Natural killer cell (primary cell): ENCODE data around the gene SPA17. TPM values are rescaled to one million over a fixed set of nuclear protein-coding genes. Genes with fewer than 3 reads are reported as not detected.
A peak's percentile ranks its signal among the peaks of the same experiment; 100 is the strongest.

ENCODE experiments used
- ATAC-seq, 3 donors: fragments of 150-1000 bp in 2 of 3; fragments of 200-7000 bp in 1 of 3; cut with Tn5 transposase; 1 replicate in 1 of 3; 2 replicates in 2 of 3; pipeline ENCODE4 v1.10.0; 2021; ENCODE audit warnings: mild to moderate bottlenecking in 2 of 3, moderate library complexity in 2 of 3
- DNase-seq, 2 donors: peaks; one replicate each; pipeline versions ENCODE4 v3.0.0 to v3.0.0-alpha.2; 2013 to 2021; ENCODE audit warnings: mixed read lengths in 1 of 2
- H3K27ac ChIP-seq: one replicate; pipeline ENCODE4 v1.5.1; 2013; ENCODE audit warnings: mild to moderate bottlenecking, low read length
- H3K27me3 ChIP-seq: one replicate; pipeline ENCODE4 v1.6.1; 2013; ENCODE audit warnings: low read length; ENCODE audit not compliant: control insufficient read depth, insufficient read depth
- H3K36me3 ChIP-seq: one replicate; pipeline ENCODE4 v1.6.1; 2013; ENCODE audit warnings: low read length; ENCODE audit not compliant: control insufficient read depth, insufficient read depth
- H3K4me1 ChIP-seq: one replicate; pipeline ENCODE4 v1.6.1; 2013; ENCODE audit warnings: low read length; ENCODE audit not compliant: control insufficient read depth, insufficient read depth
- H3K4me3 ChIP-seq: one replicate; pipeline ENCODE4 v1.5.1; 2013; ENCODE audit warnings: low read length
- H3K9me3 ChIP-seq: one replicate; pipeline ENCODE4 v1.6.1; 2013; ENCODE audit warnings: low read length; ENCODE audit not compliant: control insufficient read depth, insufficient read depth
- H3K27ac Mint-ChIP-seq, 2 donors: one replicate each; pipeline ENCODE4 v1.8.0; 2022; ENCODE audit warnings: mild to moderate bottlenecking in 2 of 2, mixed read lengths in 2 of 2, moderate library complexity in 1 of 2
- H3K27me3 Mint-ChIP-seq, 2 donors: one replicate each; pipeline ENCODE4 v1.8.0; 2022; ENCODE audit warnings: low read depth in 2 of 2, mixed read lengths in 2 of 2
- H3K36me3 Mint-ChIP-seq: one replicate; pipeline ENCODE4 v1.8.0; 2022; ENCODE audit warnings: mixed read lengths
- H3K4me1 Mint-ChIP-seq, 2 donors: one replicate each; pipeline ENCODE4 v1.8.0; 2022; ENCODE audit warnings: mixed read lengths in 2 of 2
- H3K4me3 Mint-ChIP-seq: one replicate; pipeline ENCODE4 v1.8.0; 2022; ENCODE audit warnings: mild to moderate bottlenecking, moderate library complexity, mixed read lengths
- H3K9me3 Mint-ChIP-seq, 2 donors: one replicate each; pipeline ENCODE4 v1.8.0; 2022; ENCODE audit warnings: mixed read lengths in 2 of 2
- WGBS: methylation state at CpG from one replicate; pipeline ENCODE4 v1.1.7; 2013; ENCODE audit warnings: missing lambda C conversion rate; ENCODE audit not compliant: insufficient coverage; 5-methylcytosine and 5-hydroxymethylcytosine counted together
- intact Hi-C: fragments of 100-400 bp; cut with micrococcal nuclease; formaldehyde crosslinking; loops from one replicate; pipeline ENCODE4 v1.14.2; 2022
- total RNA-seq, 4 donors: library from RNA; stranded (reverse); fragments of 120-200 nt in 1 of 4; gene quantifications; one replicate each; pipeline versions ENCODE4 v1.2.3 to v1.2.4, GENCODE V29; 2013 to 2022
- TF ChIP-seq, protein P1 (sequence below): fragments of 200-600 bp; IDR thresholded peaks from one replicate; pipeline ENCODE4 v1.8.0; 2022; ENCODE audit warnings: antibody characterized with exemption

SPA17 gene
- total RNA-seq, 3 donors from 2014 or later (not counting 1 experiment from before 2014, with no cell fraction given): 0.35 to 0.45 (median 0.35) TPM

DNA sequence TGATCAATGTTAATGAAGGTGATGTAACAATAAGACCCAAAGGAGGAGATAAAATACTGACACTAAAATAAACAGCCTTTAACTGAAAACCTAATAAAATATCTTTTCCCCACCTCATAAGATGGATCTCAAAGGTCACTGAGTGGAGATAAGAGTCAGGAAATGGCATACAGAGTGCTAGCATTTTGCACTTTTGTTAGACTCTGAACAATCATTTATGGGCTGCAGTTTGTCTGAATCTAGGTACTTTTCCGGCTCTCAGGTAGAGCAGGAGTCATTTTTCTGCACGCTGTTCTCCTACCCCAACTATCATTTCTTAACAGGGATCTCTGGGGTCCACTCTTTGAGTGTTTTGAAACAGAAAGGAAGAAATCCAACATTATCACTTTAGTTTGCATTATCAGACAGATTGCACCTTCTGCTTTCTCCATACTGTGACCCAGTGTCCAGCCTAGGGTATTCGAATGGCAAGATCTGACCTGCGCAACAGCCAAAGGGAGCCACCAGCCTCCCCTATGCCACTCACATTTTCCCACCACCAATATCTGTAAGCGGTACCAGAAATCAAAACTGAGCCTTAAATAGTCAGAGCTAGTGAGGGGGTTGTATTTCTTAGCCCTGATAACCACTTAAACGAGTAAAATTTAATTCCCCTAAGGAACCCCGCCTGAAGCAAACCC, 1.0 kb upstream of the SPA17 start:
- peak overlapping the region; percentile 91 to 92 for H3K27ac Mint-ChIP-seq
- Histone ChIP-seq H3K4me3 (no peak overlapping the region), H3K27ac (peak overlapping the region; percentile 66), H3K36me3 (no peaks in the 10 kb centered on the region), H3K9me3 (no peaks in the 10 kb centered on the region), H3K27me3 (no peaks in the 10 kb centered on the region), H3K4me1 (peaks cover 22% of the 10 kb centered on the region)
- no peaks in the 10 kb centered on the region for H3K9me3 Mint-ChIP-seq
- intact Hi-C loops: no loop called here
- H3K4me3 Mint-ChIP-seq: peak overlapping the region; percentile 91
- peaks cover 0 to 4% of the 10 kb centered on the region in 2 donors for H3K27me3 Mint-ChIP-seq
- DNase-seq (peak in 1 of 2 donors; percentile 21), ATAC-seq (no peak)
- no peaks in the 10 kb centered on the region for H3K36me3 Mint-ChIP-seq
- TF ChIP-seq, protein P1, sequence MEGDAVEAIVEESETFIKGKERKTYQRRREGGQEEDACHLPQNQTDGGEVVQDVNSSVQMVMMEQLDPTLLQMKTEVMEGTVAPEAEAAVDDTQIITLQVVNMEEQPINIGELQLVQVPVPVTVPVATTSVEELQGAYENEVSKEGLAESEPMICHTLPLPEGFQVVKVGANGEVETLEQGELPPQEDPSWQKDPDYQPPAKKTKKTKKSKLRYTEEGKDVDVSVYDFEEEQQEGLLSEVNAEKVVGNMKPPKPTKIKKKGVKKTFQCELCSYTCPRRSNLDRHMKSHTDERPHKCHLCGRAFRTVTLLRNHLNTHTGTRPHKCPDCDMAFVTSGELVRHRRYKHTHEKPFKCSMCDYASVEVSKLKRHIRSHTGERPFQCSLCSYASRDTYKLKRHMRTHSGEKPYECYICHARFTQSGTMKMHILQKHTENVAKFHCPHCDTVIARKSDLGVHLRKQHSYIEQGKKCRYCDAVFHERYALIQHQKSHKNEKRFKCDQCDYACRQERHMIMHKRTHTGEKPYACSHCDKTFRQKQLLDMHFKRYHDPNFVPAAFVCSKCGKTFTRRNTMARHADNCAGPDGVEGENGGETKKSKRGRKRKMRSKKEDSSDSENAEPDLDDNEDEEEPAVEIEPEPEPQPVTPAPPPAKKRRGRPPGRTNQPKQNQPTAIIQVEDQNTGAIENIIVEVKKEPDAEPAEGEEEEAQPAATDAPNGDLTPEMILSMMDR: no peak
- H3K4me1 Mint-ChIP-seq: peaks cover 16 to 23% of the 10 kb centered on the region in 2 donors
- 62% methylated on average over 7 of the region's 7 CpGs for WGBS

DNA sequence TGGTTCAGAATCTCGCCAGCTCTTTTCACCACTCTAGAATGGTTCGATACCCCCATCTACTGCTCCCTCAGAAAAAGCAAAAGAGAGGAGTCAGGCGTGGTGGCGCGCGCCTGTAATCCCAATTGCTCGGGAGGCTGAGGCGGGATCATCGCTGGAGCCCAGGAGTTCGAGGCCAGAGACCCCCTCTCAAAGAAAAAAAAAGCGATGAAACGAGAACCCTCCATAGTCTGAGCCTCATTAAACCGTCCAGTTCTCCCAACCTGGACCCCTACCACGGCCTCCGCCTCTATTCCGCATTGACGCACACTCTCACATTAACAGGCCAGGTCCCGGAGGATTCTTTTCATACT, 439 bp downstream of the SPA17 start:
- Mint-ChIP-seq H3K36me3 (no peaks in the 10 kb centered on the region), H3K27ac (peak overlapping the region; percentile 91 to 92), H3K4me3 (peak overlapping the region; percentile 91), H3K9me3 (no peaks in the 10 kb centered on the region), H3K4me1 (peaks cover 16 to 23% of the 10 kb centered on the region in 2 donors), H3K27me3 (peaks cover 0 to 4% of the 10 kb centered on the region in 2 donors)
- Histone ChIP-seq H3K9me3 (no peaks in the 10 kb centered on the region), H3K36me3 (no peaks in the 10 kb centered on the region), H3K27ac (peak overlapping the region; percentile 66), H3K4me1 (peaks cover 22% of the 10 kb centered on the region), H3K4me3 (peak overlapping the region; percentile 84), H3K27me3 (no peaks in the 10 kb centered on the region)
- ATAC-seq: no peak
- TF ChIP-seq, protein P1: no peak
- no peak for DNase-seq
- WGBS: 44% methylated on average over 18 of the region's 18 CpGs
- intact Hi-C loops: no loop called here

DNA sequence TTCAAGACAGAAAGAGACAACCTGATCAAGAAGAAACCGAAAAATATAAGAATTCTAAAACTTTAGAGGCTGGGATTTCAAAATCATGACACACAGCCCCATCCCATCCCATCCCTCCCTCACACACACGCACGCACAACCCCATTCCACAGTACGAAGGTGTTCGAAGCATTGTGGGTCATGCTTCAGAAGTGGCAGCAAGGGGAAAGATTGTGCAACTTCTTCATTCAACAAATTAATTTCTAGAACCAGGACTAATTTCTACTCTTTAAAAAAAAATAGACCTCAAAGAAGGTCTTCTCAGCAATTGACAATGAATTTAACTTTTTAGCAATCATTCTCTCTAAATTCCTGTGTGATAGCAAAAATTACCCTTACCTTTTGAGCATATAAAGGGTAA, 867 bp downstream of the SPA17 start:
- Histone ChIP-seq H3K9me3 (no peaks in the 10 kb centered on the region), H3K27me3 (no peaks in the 10 kb centered on the region), H3K4me3 (no peak overlapping the region), H3K27ac (peak overlapping the region; percentile 66), H3K36me3 (no peaks in the 10 kb centered on the region), H3K4me1 (peaks cover 20% of the 10 kb centered on the region)
- TF ChIP-seq, protein P1: no peak
- ATAC-seq (no peak), DNase-seq (no peak)
- WGBS: 91% methylated on average over 5 of the region's 5 CpGs
- intact Hi-C loops: no loop called here
- Mint-ChIP-seq H3K27ac (peak overlapping the region; percentile 91 to 92), H3K4me3 (peak overlapping the region; percentile 91), H3K27me3 (peaks cover 3 to 4% of the 10 kb centered on the region in 2 donors), H3K4me1 (peaks cover 16 to 23% of the 10 kb centered on the region in 2 donors), H3K9me3 (no peaks in the 10 kb centered on the region), H3K36me3 (no peaks in the 10 kb centered on the region)

DNA sequence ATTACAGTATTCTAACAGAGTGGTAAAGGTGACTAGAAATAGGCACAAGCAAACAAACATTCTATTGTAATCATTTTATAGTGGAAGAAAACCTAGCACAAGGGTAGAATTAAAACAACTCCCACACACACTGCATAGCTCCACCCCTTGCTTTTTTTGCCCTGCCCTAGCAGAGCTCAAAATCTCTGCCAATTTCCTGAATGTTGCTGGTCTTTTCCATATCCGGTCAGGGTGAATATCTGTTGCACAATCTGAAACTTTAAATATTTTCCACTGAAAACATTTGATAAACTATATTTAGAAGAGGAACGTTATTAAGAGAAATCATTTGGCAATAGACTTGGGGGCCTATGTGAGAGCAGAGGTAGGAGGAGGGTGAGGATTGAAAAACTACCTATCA, 2.7 kb downstream of the SPA17 start:
- H3K4me1 Mint-ChIP-seq: peaks cover 16 to 23% of the 10 kb centered on the region in 2 donors
- Histone ChIP-seq H3K9me3 (no peaks in the 10 kb centered on the region), H3K27ac (no peak overlapping the region), H3K4me3 (no peak overlapping the region), H3K36me3 (no peaks in the 10 kb centered on the region), H3K27me3 (no peaks in the 10 kb centered on the region), H3K4me1 (peaks cover 15% of the 10 kb centered on the region)
- H3K27me3 Mint-ChIP-seq: peaks cover 11 to 12% of the 10 kb centered on the region in 2 donors
- no peaks in the 10 kb centered on the region for H3K9me3 Mint-ChIP-seq
- no peak for ATAC-seq
- 40% methylated on average over 1 of the region's 2 CpGs for WGBS
- intact Hi-C loops: no loop called here
- no peak overlapping the region for H3K27ac Mint-ChIP-seq
- DNase-seq: no peak
- H3K36me3 Mint-ChIP-seq: no peaks in the 10 kb centered on the region
- no peak overlapping the region for H3K4me3 Mint-ChIP-seq
- TF ChIP-seq, protein P1: no peak
